22Rv1 (cell line): ENCODE results near the gene CHD9.

Experiments used
- ZFX ChIP-seq: fragments of 450-650 bp; IDR thresholded peaks from 2 replicates; pipeline ENCODE4 v1.6.1; 2017; ENCODE audit warnings: antibody characterized with exemption, borderline replicate concordance
- TF ChIP-seq, protein P1 (sequence below): fragments of 450-650 bp; IDR thresholded peaks from 2 replicates; pipeline ENCODE4 v1.5.1; 2017; ENCODE audit warnings: mild to moderate bottlenecking

DNA sequence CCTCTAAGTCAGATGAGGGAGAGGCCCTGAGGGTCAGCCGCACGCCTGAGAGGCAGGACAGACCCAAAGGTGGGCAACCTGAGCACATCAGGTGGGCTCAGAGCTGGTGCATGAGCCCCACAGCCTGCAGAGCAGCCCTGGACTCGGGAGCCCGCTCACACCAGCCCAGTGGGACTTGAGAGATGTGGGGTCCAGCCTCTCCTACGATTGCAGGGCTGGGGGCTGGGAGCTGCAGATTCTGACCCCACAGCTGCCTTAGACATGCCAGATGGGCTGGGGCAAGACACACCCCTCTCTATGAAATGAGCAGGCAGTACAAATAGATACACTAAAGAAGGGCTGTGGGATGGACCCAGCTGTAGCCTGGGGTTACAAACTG, 302.4 kb downstream of the CHD9 start:
- TF ChIP-seq, protein P1, sequence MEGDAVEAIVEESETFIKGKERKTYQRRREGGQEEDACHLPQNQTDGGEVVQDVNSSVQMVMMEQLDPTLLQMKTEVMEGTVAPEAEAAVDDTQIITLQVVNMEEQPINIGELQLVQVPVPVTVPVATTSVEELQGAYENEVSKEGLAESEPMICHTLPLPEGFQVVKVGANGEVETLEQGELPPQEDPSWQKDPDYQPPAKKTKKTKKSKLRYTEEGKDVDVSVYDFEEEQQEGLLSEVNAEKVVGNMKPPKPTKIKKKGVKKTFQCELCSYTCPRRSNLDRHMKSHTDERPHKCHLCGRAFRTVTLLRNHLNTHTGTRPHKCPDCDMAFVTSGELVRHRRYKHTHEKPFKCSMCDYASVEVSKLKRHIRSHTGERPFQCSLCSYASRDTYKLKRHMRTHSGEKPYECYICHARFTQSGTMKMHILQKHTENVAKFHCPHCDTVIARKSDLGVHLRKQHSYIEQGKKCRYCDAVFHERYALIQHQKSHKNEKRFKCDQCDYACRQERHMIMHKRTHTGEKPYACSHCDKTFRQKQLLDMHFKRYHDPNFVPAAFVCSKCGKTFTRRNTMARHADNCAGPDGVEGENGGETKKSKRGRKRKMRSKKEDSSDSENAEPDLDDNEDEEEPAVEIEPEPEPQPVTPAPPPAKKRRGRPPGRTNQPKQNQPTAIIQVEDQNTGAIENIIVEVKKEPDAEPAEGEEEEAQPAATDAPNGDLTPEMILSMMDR, result no peak
- TF ChIP-seq ZFX, result no peak
